Adrenal gland (tissue), 5 donors: Measurements from ENCODE around the gene PURA.

Experiments used
- POLR2A ChIP-seq, 2 donors: fragments of 450-650 bp; IDR thresholded peaks; one replicate each; pipeline ENCODE4 v1.6.1; 2017; ENCODE audit warnings: antibody characterized with exemption in 2 of 2, mild to moderate bottlenecking in 2 of 2, moderate library complexity in 1 of 2
- TF ChIP-seq, protein P1 (sequence below), 6 experiments: fragments of 450-650 bp in 4 of 6; fragments of 200-600 bp in 2 of 6; sonication (generic) in 1 of 6; IDR thresholded peaks; 1 replicate in 5 of 6; 2 replicates in 1 of 6; pipeline versions ENCODE4 v1.5.1 to v1.8.0; 2016 to 2021; ENCODE audit warnings: antibody characterized with exemption in 6 of 6, mild to moderate bottlenecking in 2 of 6, moderate library complexity in 1 of 6
- donor health status: DM: no; HTN: no; CAD: no.

DNA sequence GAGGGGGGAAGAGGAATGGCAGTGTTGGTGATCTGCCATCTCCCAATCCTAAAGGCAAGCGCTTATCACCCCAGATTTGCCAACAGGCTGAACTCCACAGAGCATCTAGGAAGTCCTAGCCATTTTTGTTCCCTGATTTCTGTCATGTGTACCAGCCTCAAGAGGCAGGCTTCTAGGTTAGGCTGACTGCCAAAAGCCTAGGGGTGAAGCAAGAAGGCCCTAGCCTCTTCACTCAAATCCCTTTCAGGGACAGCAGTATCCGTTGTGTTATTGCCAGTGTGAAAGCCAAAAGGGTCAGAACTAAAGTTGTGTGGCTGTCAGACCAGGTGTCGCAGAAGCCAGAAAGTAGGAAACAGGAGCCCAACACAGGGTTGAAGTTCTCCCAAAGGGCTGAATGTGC is 26.5 kb downstream of the PURA start:
- TF ChIP-seq, protein P1, sequence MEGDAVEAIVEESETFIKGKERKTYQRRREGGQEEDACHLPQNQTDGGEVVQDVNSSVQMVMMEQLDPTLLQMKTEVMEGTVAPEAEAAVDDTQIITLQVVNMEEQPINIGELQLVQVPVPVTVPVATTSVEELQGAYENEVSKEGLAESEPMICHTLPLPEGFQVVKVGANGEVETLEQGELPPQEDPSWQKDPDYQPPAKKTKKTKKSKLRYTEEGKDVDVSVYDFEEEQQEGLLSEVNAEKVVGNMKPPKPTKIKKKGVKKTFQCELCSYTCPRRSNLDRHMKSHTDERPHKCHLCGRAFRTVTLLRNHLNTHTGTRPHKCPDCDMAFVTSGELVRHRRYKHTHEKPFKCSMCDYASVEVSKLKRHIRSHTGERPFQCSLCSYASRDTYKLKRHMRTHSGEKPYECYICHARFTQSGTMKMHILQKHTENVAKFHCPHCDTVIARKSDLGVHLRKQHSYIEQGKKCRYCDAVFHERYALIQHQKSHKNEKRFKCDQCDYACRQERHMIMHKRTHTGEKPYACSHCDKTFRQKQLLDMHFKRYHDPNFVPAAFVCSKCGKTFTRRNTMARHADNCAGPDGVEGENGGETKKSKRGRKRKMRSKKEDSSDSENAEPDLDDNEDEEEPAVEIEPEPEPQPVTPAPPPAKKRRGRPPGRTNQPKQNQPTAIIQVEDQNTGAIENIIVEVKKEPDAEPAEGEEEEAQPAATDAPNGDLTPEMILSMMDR (IDR thresholded peaks at IDR 0.05), result no peak
- TF ChIP-seq POLR2A (IDR thresholded peaks at IDR 0.05), result no peak
